ENCODE data around the gene CASP1. TPM values are rescaled to one million over a fixed set of nuclear protein-coding genes. Genes with fewer than 3 reads are reported as not detected.
"Not testable (repeated sequence)": the region's sequence is repeated elsewhere in the genome, so short reads cannot be mapped to it uniquely, and the experiment has no call there.

Gene CASP1
- polyA plus RNA-seq, 3 donors = 210 to 460 (median 433) TPM

GRCh38 chr11:105071089-105071732 lies 36.3 kb upstream of the CASP1 start:
- H2AFZ ChIP-seq (ENCODE audit: insufficient read depth, low read depth, low read length, poor library complexity, severe bottlenecking) = no peak overlapping the region
- TF ChIP-seq CTCF (IDR thresholded peaks at IDR 0.05) = no peak
- H3K4me3 Mint-ChIP-seq = peak overlapping the region; percentile 18 to 70
- no peaks in the 10 kb centered on the region for H3K36me3 ChIP-seq (replicated peaks in 1 of 2; ENCODE audit: control insufficient read depth in 1 of 2, insufficient read depth in 2 of 2, low read length in 2 of 2)
- peak overlapping the region in 1 of 3 experiments; percentile 23 for H3K4me3 ChIP-seq (replicated peaks in 1 of 3; ENCODE audit: low read depth in 2 of 3, low read length in 3 of 3)
- H3K27ac Mint-ChIP-seq = peak overlapping the region; percentile 74 to 96 (median 88)
- H3K4me1 Mint-ChIP-seq = peaks cover 24% of the 10 kb centered on the region
- no peaks in the 10 kb centered on the region for H4K20me1 ChIP-seq (ENCODE audit: insufficient read depth, low read length)
- intact Hi-C loops (cut with micrococcal nuclease) = loop anchor here in 1 of 2 donors (1.0 kb wide), 1 partner anchor 10 kb away; no protein-coding TSS in a partner anchor
- H3K9me3 Mint-ChIP-seq = no peaks in the 10 kb centered on the region
- H3K4me2 ChIP-seq (replicated peaks; ENCODE audit: extremely low read depth, low read length, poor library complexity, severe bottlenecking) = peak overlapping the region; percentile 30
- no peaks in the 10 kb centered on the region for H3K27me3 ChIP-seq (ENCODE audit: control insufficient read depth in 2 of 2, insufficient read depth in 2 of 2, low read length in 2 of 2)
- DNase-seq = peak in 1 of 3 donors; percentile 33
- no peak overlapping the region for H3K9ac ChIP-seq (ENCODE audit: insufficient read depth, low read length, poor library complexity, severe bottlenecking)
- WGBS (ENCODE audit: insufficient coverage) = 67% methylated on average over 2 of the region's 4 CpGs
- H3K4me1 ChIP-seq (ENCODE audit: control insufficient read depth in 1 of 2, insufficient read depth in 2 of 2, low read length in 2 of 2) = peaks cover 26 to 28% of the 10 kb centered on the region in 2 donors
- no peaks in the 10 kb centered on the region for H3K27me3 Mint-ChIP-seq (ENCODE audit: low read depth in 3 of 3)
- H3K27ac ChIP-seq (ENCODE audit: low read depth in 1 of 2, low read length in 2 of 2) = peak overlapping the region; percentile 20 to 66
- H3K36me3 Mint-ChIP-seq = no peaks in the 10 kb centered on the region
- H3K9me3 ChIP-seq (replicated peaks in 1 of 2; ENCODE audit: control insufficient read depth in 1 of 2, insufficient read depth in 1 of 2, low read length in 2 of 2) = no peaks in the 10 kb centered on the region
- no peaks in the 10 kb centered on the region for H3K79me2 ChIP-seq (ENCODE audit: insufficient read depth, low read length)

- Mint-ChIP-seq H3K36me3 (no peaks in the 10 kb centered on the region), H3K27ac (peak overlapping the region; percentile 54 to 96 (median 76)), H3K27me3 (ENCODE audit: low read depth in 3 of 3) (no peaks in the 10 kb centered on the region), H3K4me3 (no peak overlapping the region), H3K9me3 (no peaks in the 10 kb centered on the region), H3K4me1 (peaks cover 24% of the 10 kb centered on the region)
- Histone ChIP-seq H3K27me3 (ENCODE audit: control insufficient read depth in 2 of 2, insufficient read depth in 2 of 2, low read length in 2 of 2) (no peaks in the 10 kb centered on the region), H3K9ac (ENCODE audit: insufficient read depth, low read length, poor library complexity, severe bottlenecking) (no peak overlapping the region), H4K20me1 (ENCODE audit: insufficient read depth, low read length) (no peaks in the 10 kb centered on the region), H3K9me3 (replicated peaks in 1 of 2; ENCODE audit: control insufficient read depth in 1 of 2, insufficient read depth in 1 of 2, low read length in 2 of 2) (no peaks in the 10 kb centered on the region), H3K36me3 (replicated peaks in 1 of 2; ENCODE audit: control insufficient read depth in 1 of 2, insufficient read depth in 2 of 2, low read length in 2 of 2) (no peaks in the 10 kb centered on the region), H3K4me2 (replicated peaks; ENCODE audit: extremely low read depth, low read length, poor library complexity, severe bottlenecking) (no peak overlapping the region), H3K79me2 (ENCODE audit: insufficient read depth, low read length) (no peaks in the 10 kb centered on the region), H2AFZ (ENCODE audit: insufficient read depth, low read depth, low read length, poor library complexity, severe bottlenecking) (no peak overlapping the region), H3K4me1 (ENCODE audit: control insufficient read depth in 1 of 2, insufficient read depth in 2 of 2, low read length in 2 of 2) (peaks cover 26 to 28% of the 10 kb centered on the region in 2 donors), H3K4me3 (replicated peaks in 1 of 3; ENCODE audit: low read depth in 2 of 3, low read length in 3 of 3) (no peak overlapping the region), H3K27ac (ENCODE audit: low read depth in 1 of 2, low read length in 2 of 2) (peak overlapping the region; percentile 38 to 66)
- peak; percentile 23 to 61 (median 36) for DNase-seq
- intact Hi-C loops (cut with micrococcal nuclease) = no loop called here
- TF ChIP-seq CTCF (IDR thresholded peaks at IDR 0.05) = no peak
- whole genome bisulfite sequencing (ENCODE audit: insufficient coverage) = 69% methylated on average over 4 of the region's 4 CpGs
Measured at GRCh38 chr11:105070306-105070705, 35.4 kb upstream of the CASP1 start.

- WGBS (ENCODE audit: insufficient coverage) = no CpG with 5 or more reads among the region's 2 CpGs
- H3K4me3 Mint-ChIP-seq; H3K9ac ChIP-seq (ENCODE audit: insufficient read depth, low read length, poor library complexity, severe bottlenecking); H3K9me3 Mint-ChIP-seq; H2AFZ ChIP-seq (ENCODE audit: insufficient read depth, low read depth, low read length, poor library complexity, severe bottlenecking); H3K4me3 ChIP-seq (replicated peaks in 1 of 3; ENCODE audit: low read depth in 2 of 3, low read length in 3 of 3); H3K27me3 Mint-ChIP-seq (ENCODE audit: low read depth in 3 of 3); intact Hi-C loops (cut with micrococcal nuclease); H3K9me3 ChIP-seq (replicated peaks in 1 of 2; ENCODE audit: control insufficient read depth in 1 of 2, insufficient read depth in 1 of 2, low read length in 2 of 2); H3K36me3 ChIP-seq (replicated peaks in 1 of 2; ENCODE audit: control insufficient read depth in 1 of 2, insufficient read depth in 2 of 2, low read length in 2 of 2); H4K20me1 ChIP-seq (ENCODE audit: insufficient read depth, low read length); H3K79me2 ChIP-seq (ENCODE audit: insufficient read depth, low read length); H3K27me3 ChIP-seq (ENCODE audit: control insufficient read depth in 2 of 2, insufficient read depth in 2 of 2, low read length in 2 of 2); H3K36me3 Mint-ChIP-seq; H3K4me2 ChIP-seq (replicated peaks; ENCODE audit: extremely low read depth, low read length, poor library complexity, severe bottlenecking): not testable (repeated sequence)
- DNase-seq = peak in 1 of 3 donors; percentile 21
- peaks cover 24% of the 10 kb centered on the region for H3K4me1 Mint-ChIP-seq
- Histone ChIP-seq H3K4me1 (ENCODE audit: control insufficient read depth in 1 of 2, insufficient read depth in 2 of 2, low read length in 2 of 2) (peaks cover 26 to 28% of the 10 kb centered on the region in 2 donors), H3K27ac (ENCODE audit: low read depth in 1 of 2, low read length in 2 of 2) (peak overlapping the region in 1 of 2 donors; percentile 66)
- H3K27ac Mint-ChIP-seq = peak overlapping the region in 2 of 7 donors; percentile 38 to 96
Measured at GRCh38 chr11:105069749-105070148, 34.8 kb upstream of the CASP1 start.
